WTC11 (cell line): ENCODE results near the gene TAF3. TPM values are rescaled to one million over a fixed set of nuclear protein-coding genes. Genes with fewer than 3 reads are reported as not detected.
A peak's percentile ranks its signal among the peaks of the same experiment; 100 is the strongest.

Source experiments
- ATAC-seq: fragments of 200-7000 bp; cut with Tn5 transposase; 2 replicates; pipeline ENCODE4 v1.10.0; 2021; ENCODE audit warnings: mild to moderate bottlenecking, moderate library complexity
- CTCF ChIA-PET: fragments of 300-600 bp; sonication (Branson Sonifier 250); formaldehyde crosslinking; loops from one replicate; lab custom pipeline; 2021; ENCODE audit warnings: antibody characterized with exemption; lab: Charles Lee
- POLR2A ChIA-PET: fragments of 350-600 bp; sonication (Branson Sonifier 250); formaldehyde crosslinking; loops from one replicate; lab custom pipeline; 2021; ENCODE audit warnings: antibody characterized with exemption; lab: Charles Lee
- DNase-seq: peaks from one replicate; pipeline ENCODE4 v3.0.0; 2021; ENCODE audit warnings: low spot score
- H3K27ac Mint-ChIP-seq: 2 replicates; pipeline ENCODE4 v1.8.0; 2021; ENCODE audit warnings: mixed read lengths
- H3K27me3 Mint-ChIP-seq: 2 replicates; pipeline ENCODE4 v1.8.0; 2021; ENCODE audit warnings: low read depth, mild to moderate bottlenecking, moderate library complexity, mixed read lengths
- H3K36me3 Mint-ChIP-seq: 2 replicates; pipeline ENCODE4 v1.8.0; 2021; ENCODE audit warnings: mixed read lengths
- H3K4me1 Mint-ChIP-seq: 2 replicates; pipeline ENCODE4 v1.8.0; 2022; ENCODE audit warnings: mixed read lengths
- H3K4me3 Mint-ChIP-seq: 2 replicates; pipeline ENCODE4 v1.8.0; 2021; ENCODE audit warnings: mild to moderate bottlenecking, moderate library complexity, mixed read lengths
- H3K9me3 Mint-ChIP-seq: 2 replicates; pipeline ENCODE4 v1.8.0; 2021; ENCODE audit warnings: mixed read lengths
- ATF6 ChIP-seq: sonication (generic); formaldehyde crosslinking; IDR thresholded peaks from 2 replicates; pipeline ENCODE4 v1.8.1; 2023; ENCODE audit warnings: mild to moderate bottlenecking, missing genetic modification reagents
- CREB1 ChIP-seq: sonication (generic); formaldehyde crosslinking; IDR thresholded peaks from 2 replicates; pipeline ENCODE4 v1.8.0; 2023; ENCODE audit warnings: mild to moderate bottlenecking, missing genetic modification reagents
- EMX1 ChIP-seq: fragments of 250-450 bp; sonication (Bioruptor Pico); IDR thresholded peaks from 2 replicates; pipeline ENCODE4 v1.8.0; 2021; ENCODE audit warnings: mild to moderate bottlenecking
- FOXJ3 ChIP-seq: sonication (generic); formaldehyde crosslinking; IDR thresholded peaks from 2 replicates; pipeline ENCODE4 v1.9.0; 2021; ENCODE audit warnings: missing genetic modification reagents, mild to moderate bottlenecking, borderline replicate concordance
- JUN ChIP-seq: sonication (generic); formaldehyde crosslinking; IDR thresholded peaks from 2 replicates; pipeline ENCODE4 v1.8.0; 2023; ENCODE audit warnings: mild to moderate bottlenecking, missing genetic modification reagents
- KAT7 ChIP-seq: sonication (generic); formaldehyde crosslinking; IDR thresholded peaks from 2 replicates; pipeline ENCODE4 v1.8.1; 2023; ENCODE audit warnings: missing genetic modification reagents, mild to moderate bottlenecking, borderline replicate concordance
- NR1H2 ChIP-seq: sonication (generic); formaldehyde crosslinking; IDR thresholded peaks from 2 replicates; pipeline ENCODE4 v1.9.0; 2021; ENCODE audit warnings: mild to moderate bottlenecking, moderate library complexity, missing genetic modification reagents
- NR3C1 ChIP-seq: sonication (generic); formaldehyde crosslinking; conservative IDR thresholded peaks from 2 replicates; pipeline ENCODE4 v1.8.1; 2023; ENCODE audit warnings: low read depth, mild to moderate bottlenecking, missing genetic modification reagents
- RELA ChIP-seq: sonication (generic); formaldehyde crosslinking; IDR thresholded peaks from 2 replicates; pipeline ENCODE4 v1.8.1; 2022; ENCODE audit warnings: missing genetic modification reagents, mild to moderate bottlenecking, borderline replicate concordance
- RORB ChIP-seq: fragments of 250-450 bp; sonication (Bioruptor Pico); IDR thresholded peaks from 2 replicates; pipeline ENCODE4 v1.9.0; 2021; ENCODE audit warnings: mild to moderate bottlenecking
- SMAD3 ChIP-seq: sonication (generic); formaldehyde crosslinking; IDR thresholded peaks from 2 replicates; pipeline ENCODE4 v1.8.0; 2022; ENCODE audit warnings: missing genetic modification reagents, mild to moderate bottlenecking, borderline replicate concordance
- TEAD1 ChIP-seq: sonication (generic); formaldehyde crosslinking; IDR thresholded peaks from 2 replicates; pipeline ENCODE4 v1.8.0; 2022; ENCODE audit warnings: mild to moderate bottlenecking, missing genetic modification reagents
- ZNF138 ChIP-seq: sonication (generic); formaldehyde crosslinking; conservative IDR thresholded peaks from 2 replicates; pipeline ENCODE4 v1.8.1; 2022; ENCODE audit warnings: mild to moderate bottlenecking, moderate library complexity, missing genetic modification reagents
- ZNF416 ChIP-seq: fragments of 250-450 bp; sonication (Bioruptor Pico); IDR thresholded peaks from 2 replicates; pipeline ENCODE4 v1.9.0; 2021; ENCODE audit warnings: mild to moderate bottlenecking, inconsistent platforms
- ZNF532 ChIP-seq: fragments of 250-450 bp; sonication (Bioruptor Pico); IDR thresholded peaks from 2 replicates; pipeline ENCODE4 v1.9.0; 2021; ENCODE audit warnings: mild to moderate bottlenecking, borderline replicate concordance
- total RNA-seq: library from RNA; stranded (reverse); gene quantifications from 3 replicates; pipeline ENCODE4 v1.2.3, GENCODE V29; 2021
- TF ChIP-seq, protein P1 (sequence below): sonication (generic); formaldehyde crosslinking; IDR thresholded peaks from 2 replicates; pipeline ENCODE4 v1.8.0; 2023; ENCODE audit warnings: missing genetic modification reagents, mild to moderate bottlenecking, borderline replicate concordance
- TF ChIP-seq, protein P2 (sequence below): sonication (generic); formaldehyde crosslinking; IDR thresholded peaks from 2 replicates; pipeline ENCODE4 v1.8.0; 2022; ENCODE audit warnings: mild to moderate bottlenecking, missing genetic modification reagents
- TF ChIP-seq, protein P3 (sequence below): fragments of 250-450 bp; sonication (Bioruptor Pico); IDR thresholded peaks from 2 replicates; pipeline ENCODE4 v1.9.0; 2021; ENCODE audit warnings: mild to moderate bottlenecking

TAF3 gene
- total RNA-seq, 1 experiment from 2014 or later, result 8.9 TPM

GRCh38 chr10:8036506-8037198 lies 218.3 kb downstream of the TAF3 start (continued):
- TF ChIP-seq, protein P1, sequence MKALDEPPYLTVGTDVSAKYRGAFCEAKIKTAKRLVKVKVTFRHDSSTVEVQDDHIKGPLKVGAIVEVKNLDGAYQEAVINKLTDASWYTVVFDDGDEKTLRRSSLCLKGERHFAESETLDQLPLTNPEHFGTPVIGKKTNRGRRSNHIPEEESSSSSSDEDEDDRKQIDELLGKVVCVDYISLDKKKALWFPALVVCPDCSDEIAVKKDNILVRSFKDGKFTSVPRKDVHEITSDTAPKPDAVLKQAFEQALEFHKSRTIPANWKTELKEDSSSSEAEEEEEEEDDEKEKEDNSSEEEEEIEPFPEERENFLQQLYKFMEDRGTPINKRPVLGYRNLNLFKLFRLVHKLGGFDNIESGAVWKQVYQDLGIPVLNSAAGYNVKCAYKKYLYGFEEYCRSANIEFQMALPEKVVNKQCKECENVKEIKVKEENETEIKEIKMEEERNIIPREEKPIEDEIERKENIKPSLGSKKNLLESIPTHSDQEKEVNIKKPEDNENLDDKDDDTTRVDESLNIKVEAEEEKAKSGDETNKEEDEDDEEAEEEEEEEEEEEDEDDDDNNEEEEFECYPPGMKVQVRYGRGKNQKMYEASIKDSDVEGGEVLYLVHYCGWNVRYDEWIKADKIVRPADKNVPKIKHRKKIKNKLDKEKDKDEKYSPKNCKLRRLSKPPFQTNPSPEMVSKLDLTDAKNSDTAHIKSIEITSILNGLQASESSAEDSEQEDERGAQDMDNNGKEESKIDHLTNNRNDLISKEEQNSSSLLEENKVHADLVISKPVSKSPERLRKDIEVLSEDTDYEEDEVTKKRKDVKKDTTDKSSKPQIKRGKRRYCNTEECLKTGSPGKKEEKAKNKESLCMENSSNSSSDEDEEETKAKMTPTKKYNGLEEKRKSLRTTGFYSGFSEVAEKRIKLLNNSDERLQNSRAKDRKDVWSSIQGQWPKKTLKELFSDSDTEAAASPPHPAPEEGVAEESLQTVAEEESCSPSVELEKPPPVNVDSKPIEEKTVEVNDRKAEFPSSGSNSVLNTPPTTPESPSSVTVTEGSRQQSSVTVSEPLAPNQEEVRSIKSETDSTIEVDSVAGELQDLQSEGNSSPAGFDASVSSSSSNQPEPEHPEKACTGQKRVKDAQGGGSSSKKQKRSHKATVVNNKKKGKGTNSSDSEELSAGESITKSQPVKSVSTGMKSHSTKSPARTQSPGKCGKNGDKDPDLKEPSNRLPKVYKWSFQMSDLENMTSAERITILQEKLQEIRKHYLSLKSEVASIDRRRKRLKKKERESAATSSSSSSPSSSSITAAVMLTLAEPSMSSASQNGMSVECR (CRISPR knock-in tag), result no peak
- TF ChIP-seq RELA (no peak), ZNF532 (CRISPR knock-in tag) (no peak), ATF6 (CRISPR knock-in tag) (no peak), EMX1 (CRISPR knock-in tag) (no peak), TEAD1 (no peak)
- TF ChIP-seq, protein P2, sequence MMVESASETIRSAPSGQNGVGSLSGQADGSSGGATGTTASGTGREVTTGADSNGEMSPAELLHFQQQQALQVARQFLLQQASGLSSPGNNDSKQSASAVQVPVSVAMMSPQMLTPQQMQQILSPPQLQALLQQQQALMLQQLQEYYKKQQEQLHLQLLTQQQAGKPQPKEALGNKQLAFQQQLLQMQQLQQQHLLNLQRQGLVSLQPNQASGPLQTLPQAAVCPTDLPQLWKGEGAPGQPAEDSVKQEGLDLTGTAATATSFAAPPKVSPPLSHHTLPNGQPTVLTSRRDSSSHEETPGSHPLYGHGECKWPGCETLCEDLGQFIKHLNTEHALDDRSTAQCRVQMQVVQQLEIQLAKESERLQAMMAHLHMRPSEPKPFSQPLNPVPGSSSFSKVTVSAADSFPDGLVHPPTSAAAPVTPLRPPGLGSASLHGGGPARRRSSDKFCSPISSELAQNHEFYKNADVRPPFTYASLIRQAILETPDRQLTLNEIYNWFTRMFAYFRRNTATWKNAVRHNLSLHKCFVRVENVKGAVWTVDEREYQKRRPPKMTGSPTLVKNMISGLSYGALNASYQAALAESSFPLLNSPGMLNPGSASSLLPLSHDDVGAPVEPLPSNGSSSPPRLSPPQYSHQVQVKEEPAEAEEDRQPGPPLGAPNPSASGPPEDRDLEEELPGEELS (CRISPR knock-in tag), result no peak

DNA sequence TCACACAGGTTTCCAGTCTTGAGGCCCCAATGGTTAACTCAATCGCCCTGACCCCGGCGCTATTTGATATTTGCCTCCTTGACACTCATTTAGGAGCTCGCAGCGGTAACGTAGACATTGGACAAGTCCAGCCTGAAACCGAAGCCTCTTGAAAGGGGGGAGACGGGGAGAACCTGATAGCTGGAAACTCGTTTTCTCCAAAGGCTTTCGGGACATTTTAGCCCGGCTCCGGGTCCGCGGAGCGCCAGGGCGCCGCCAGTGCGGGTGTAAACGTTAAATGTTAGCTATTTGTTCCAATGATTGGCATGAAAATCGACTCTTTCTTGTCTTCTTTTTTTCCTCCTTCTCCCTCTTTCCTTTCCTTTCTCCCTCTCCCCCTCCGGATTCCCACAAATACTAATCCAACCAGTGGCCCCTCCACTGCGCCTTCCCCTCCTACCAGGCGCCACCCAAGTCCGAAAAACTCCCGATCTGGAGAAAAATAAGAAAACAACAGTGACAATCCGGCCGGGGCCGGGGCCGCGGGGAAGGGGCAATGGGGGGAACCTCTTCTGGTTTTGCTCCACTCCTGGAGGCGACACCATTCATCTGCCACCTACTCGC lies 219.0 kb downstream of the TAF3 start:
- no peaks in the 10 kb centered on the region for H3K9me3 Mint-ChIP-seq
- H3K4me1 Mint-ChIP-seq, result peaks cover 44% of the 10 kb centered on the region
- POLR2A ChIA-PET, result no interaction called here
- no peak for DNase-seq
- peak overlapping the region; percentile 47 for H3K4me3 Mint-ChIP-seq
- peaks cover 100% of the 10 kb centered on the region for H3K27me3 Mint-ChIP-seq
- CTCF ChIA-PET, result no interaction called here
- H3K36me3 Mint-ChIP-seq, result peaks cover 2% of the 10 kb centered on the region; the same call in 1 of the 2 replicates
- no peak overlapping the region for H3K27ac Mint-ChIP-seq
- ATAC-seq, result no peak
- TF ChIP-seq, protein P3, sequence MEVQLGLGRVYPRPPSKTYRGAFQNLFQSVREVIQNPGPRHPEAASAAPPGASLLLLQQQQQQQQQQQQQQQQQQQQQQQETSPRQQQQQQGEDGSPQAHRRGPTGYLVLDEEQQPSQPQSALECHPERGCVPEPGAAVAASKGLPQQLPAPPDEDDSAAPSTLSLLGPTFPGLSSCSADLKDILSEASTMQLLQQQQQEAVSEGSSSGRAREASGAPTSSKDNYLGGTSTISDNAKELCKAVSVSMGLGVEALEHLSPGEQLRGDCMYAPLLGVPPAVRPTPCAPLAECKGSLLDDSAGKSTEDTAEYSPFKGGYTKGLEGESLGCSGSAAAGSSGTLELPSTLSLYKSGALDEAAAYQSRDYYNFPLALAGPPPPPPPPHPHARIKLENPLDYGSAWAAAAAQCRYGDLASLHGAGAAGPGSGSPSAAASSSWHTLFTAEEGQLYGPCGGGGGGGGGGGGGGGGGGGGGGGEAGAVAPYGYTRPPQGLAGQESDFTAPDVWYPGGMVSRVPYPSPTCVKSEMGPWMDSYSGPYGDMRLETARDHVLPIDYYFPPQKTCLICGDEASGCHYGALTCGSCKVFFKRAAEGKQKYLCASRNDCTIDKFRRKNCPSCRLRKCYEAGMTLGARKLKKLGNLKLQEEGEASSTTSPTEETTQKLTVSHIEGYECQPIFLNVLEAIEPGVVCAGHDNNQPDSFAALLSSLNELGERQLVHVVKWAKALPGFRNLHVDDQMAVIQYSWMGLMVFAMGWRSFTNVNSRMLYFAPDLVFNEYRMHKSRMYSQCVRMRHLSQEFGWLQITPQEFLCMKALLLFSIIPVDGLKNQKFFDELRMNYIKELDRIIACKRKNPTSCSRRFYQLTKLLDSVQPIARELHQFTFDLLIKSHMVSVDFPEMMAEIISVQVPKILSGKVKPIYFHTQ, result no peak
- no peak for TF ChIP-seq RORB (CRISPR knock-in tag)
- TF ChIP-seq ZNF416 (CRISPR knock-in tag), result no peak
- TF ChIP-seq EMX1 (CRISPR knock-in tag), result no peak
- no peak for TF ChIP-seq CREB1 (CRISPR knock-in tag)
- TF ChIP-seq NR3C1 (CRISPR knock-in tag), result no peak
- no peak for TF ChIP-seq ZNF138 (CRISPR knock-in tag)
- TF ChIP-seq NR1H2, result no peak
- TF ChIP-seq SMAD3, result no peak
- no peak for TF ChIP-seq JUN
- TF ChIP-seq FOXJ3 (CRISPR knock-in tag), result no peak
- TF ChIP-seq KAT7 (CRISPR knock-in tag), result no peak
